GM23338 (cell line): ENCODE results near the gene PELI1.

Experiments used
- CREB1 ChIP-seq: fragments of 250-450 bp; sonication (Bioruptor Pico); IDR thresholded peaks from 2 replicates; pipeline ENCODE4 v1.5.0; 2020; ENCODE audit warnings: low read depth, mild to moderate bottlenecking, moderate library complexity
- ETS1 ChIP-seq: IDR thresholded peaks from 2 replicates; pipeline ENCODE4 v1.6.1; 2016; ENCODE audit warnings: antibody characterized with exemption
- EZH2 ChIP-seq: fragments of 200-600 bp; sonication (generic); IDR thresholded peaks from one replicate; pipeline ENCODE4 v1.8.0; 2017; ENCODE audit warnings: antibody characterized with exemption, mild to moderate bottlenecking, low read depth; ENCODE audit not compliant: unreplicated experiment
- EZH2phosphoT487 ChIP-seq: fragments of 200-600 bp; sonication (generic); IDR thresholded peaks from one replicate; pipeline ENCODE4 v1.8.1; 2018; ENCODE audit warnings: antibody characterized with exemption; ENCODE audit not compliant: unreplicated experiment
- JUNB ChIP-seq: IDR thresholded peaks from one replicate; pipeline ENCODE4 v1.6.1; 2016; ENCODE audit warnings: antibody characterized with exemption; ENCODE audit not compliant: unreplicated experiment
- POLR2AphosphoS5 ChIP-seq: IDR thresholded peaks from 2 replicates; pipeline ENCODE4 v1.6.1; 2016; ENCODE audit warnings: antibody characterized with exemption, low read depth
- REST ChIP-seq: IDR thresholded peaks from one replicate; pipeline ENCODE4 v1.6.1; 2018; ENCODE audit warnings: antibody characterized with exemption; ENCODE audit not compliant: unreplicated experiment
- STAT1 ChIP-seq: IDR thresholded peaks from one replicate; pipeline ENCODE4 v1.6.1; 2016; ENCODE audit warnings: antibody characterized with exemption; ENCODE audit not compliant: unreplicated experiment
- ZNF114 ChIP-seq: fragments of 250-450 bp; sonication (Bioruptor Pico); IDR thresholded peaks from 2 replicates; pipeline ENCODE4 v1.5.0; 2020; ENCODE audit warnings: mild to moderate bottlenecking, moderate library complexity
- TF ChIP-seq, protein P1 (sequence below), 2 experiments: fragments of 200-600 bp in 1 of 2; sonication (generic) in 1 of 2; conservative IDR thresholded peaks; 2 replicates each; pipeline versions ENCODE4 v1.5.1 to v1.6.1; 2016 to 2017; ENCODE audit warnings: antibody characterized with exemption in 2 of 2, low read depth in 2 of 2, mild to moderate bottlenecking in 2 of 2, moderate library complexity in 1 of 2

- TF ChIP-seq, protein P1, sequence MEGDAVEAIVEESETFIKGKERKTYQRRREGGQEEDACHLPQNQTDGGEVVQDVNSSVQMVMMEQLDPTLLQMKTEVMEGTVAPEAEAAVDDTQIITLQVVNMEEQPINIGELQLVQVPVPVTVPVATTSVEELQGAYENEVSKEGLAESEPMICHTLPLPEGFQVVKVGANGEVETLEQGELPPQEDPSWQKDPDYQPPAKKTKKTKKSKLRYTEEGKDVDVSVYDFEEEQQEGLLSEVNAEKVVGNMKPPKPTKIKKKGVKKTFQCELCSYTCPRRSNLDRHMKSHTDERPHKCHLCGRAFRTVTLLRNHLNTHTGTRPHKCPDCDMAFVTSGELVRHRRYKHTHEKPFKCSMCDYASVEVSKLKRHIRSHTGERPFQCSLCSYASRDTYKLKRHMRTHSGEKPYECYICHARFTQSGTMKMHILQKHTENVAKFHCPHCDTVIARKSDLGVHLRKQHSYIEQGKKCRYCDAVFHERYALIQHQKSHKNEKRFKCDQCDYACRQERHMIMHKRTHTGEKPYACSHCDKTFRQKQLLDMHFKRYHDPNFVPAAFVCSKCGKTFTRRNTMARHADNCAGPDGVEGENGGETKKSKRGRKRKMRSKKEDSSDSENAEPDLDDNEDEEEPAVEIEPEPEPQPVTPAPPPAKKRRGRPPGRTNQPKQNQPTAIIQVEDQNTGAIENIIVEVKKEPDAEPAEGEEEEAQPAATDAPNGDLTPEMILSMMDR (conservative IDR thresholded peaks at IDR 0.05; ENCODE audit: low read depth in 2 of 2), result no peak
- no peak for TF ChIP-seq EZH2
- TF ChIP-seq EZH2phosphoT487, result no peak
- TF ChIP-seq ZNF114, result no peak
- no peak for TF ChIP-seq ETS1
- no peak for TF ChIP-seq POLR2AphosphoS5
- no peak for TF ChIP-seq CREB1 (CRISPR knock-in tag)
- TF ChIP-seq STAT1, result no peak
- TF ChIP-seq JUNB, result no peak
- no peak for TF ChIP-seq REST
Measured at GRCh38 chr2:64140665-64141200, 3.5 kb downstream of the PELI1 start.
